Thyroid gland (tissue), 4 donors: Measurements from ENCODE around the gene SHOC2. TPM values are rescaled to one million over a fixed set of nuclear protein-coding genes. Genes with fewer than 3 reads are reported as not detected.

Source experiments
- DNase-seq, 2 donors: peaks; one replicate each; pipeline ENCODE4 v3.0.0-alpha.2; 2019
- H3K27ac ChIP-seq, 3 donors: fragments of 200-600 bp; sonication (generic); 1 replicate in 2 of 3; 2 replicates in 1 of 3; pipeline ENCODE4 v1.5.1; 2016 to 2019; ENCODE audit warnings: mild to moderate bottlenecking in 1 of 3, moderate library complexity in 1 of 3
- H3K27me3 ChIP-seq: fragments of 200-600 bp; sonication (generic); one replicate; pipeline ENCODE4 v1.5.1; 2019
- H3K36me3 ChIP-seq, 2 donors: fragments of 200-600 bp; sonication (generic); one replicate each; pipeline ENCODE4 v1.5.1; 2016 to 2019
- H3K4me1 ChIP-seq, 2 donors: fragments of 200-600 bp; sonication (generic); one replicate each; pipeline ENCODE4 v1.5.1; 2017 to 2019
- H3K4me3 ChIP-seq, 3 donors: fragments of 200-600 bp; sonication (generic); replicated peaks in 1 of 3; 1 replicate in 2 of 3; 2 replicates in 1 of 3; pipeline ENCODE4 v1.5.1; 2016; ENCODE audit warnings: mild to moderate bottlenecking in 1 of 3
- H3K9me3 ChIP-seq: fragments of 200-600 bp; sonication (generic); one replicate; pipeline ENCODE4 v1.5.1; 2017
- CTCF ChIP-seq, 6 experiments: fragments of 200-600 bp in 3 of 6; fragments of 450-650 bp in 3 of 6; sonication (generic) in 3 of 6; IDR thresholded peaks; one replicate each; pipeline ENCODE4 v1.5.1; 2016 to 2019; ENCODE audit warnings: antibody characterized with exemption in 6 of 6, mild to moderate bottlenecking in 2 of 6, inconsistent platforms in 1 of 6, moderate library complexity in 1 of 6
- POLR2A ChIP-seq, 2 donors: fragments of 450-650 bp; IDR thresholded peaks; one replicate each; pipeline ENCODE4 v1.6.1; 2017; ENCODE audit warnings: antibody characterized with exemption in 2 of 2, mild to moderate bottlenecking in 2 of 2, moderate library complexity in 1 of 2
- WGBS, 2 donors: methylation state at CpG; one replicate each; pipeline ENCODE4 v1.1.5; 2017; 5-methylcytosine and 5-hydroxymethylcytosine counted together
- intact Hi-C: fragments of 100-400 bp; cut with DNase I; formaldehyde crosslinking; loops from one replicate; pipeline ENCODE4 v1.15.1; 2023
- total RNA-seq, 4 donors: library from RNA; depleted of rRNA; stranded (reverse); fragments of >200 nt; gene quantifications; one replicate each; pipeline ENCODE4 v1.2.3, GENCODE V29; 2016

SHOC2 gene
- total RNA-seq, 4 donors from 2014 or later: 62.2 to 96.2 (median 71.1) TPM

GRCh38 chr10:110881247-110881646 is 38.2 kb upstream of the SHOC2 start:
- H3K4me1 ChIP-seq: peaks cover 21 to 49% of the 10 kb centered on the region in 2 donors
- no peak overlapping the region for H3K4me3 ChIP-seq
- 86 to 91% methylated on average over 9 of the region's 9 CpGs for WGBS, 2 donors
- peak overlapping the region; percentile 34 to 100 (median 62) for H3K27ac ChIP-seq
- DNase-seq: no peak
- no peak for TF ChIP-seq CTCF (IDR thresholded peaks at IDR 0.05)
- no peak for TF ChIP-seq POLR2A (IDR thresholded peaks at IDR 0.05)
- intact Hi-C loops: no loop called here
- peaks cover 16 to 34% of the 10 kb centered on the region in 2 donors for H3K36me3 ChIP-seq
- no peaks in the 10 kb centered on the region for H3K9me3 ChIP-seq
- H3K27me3 ChIP-seq: no peaks in the 10 kb centered on the region

- Histone ChIP-seq H3K4me1 (peaks cover 18 to 52% of the 10 kb centered on the region in 2 donors), H3K4me3 (no peak overlapping the region), H3K27me3 (no peaks in the 10 kb centered on the region), H3K27ac (peak overlapping the region; percentile 34 to 100 (median 62)), H3K9me3 (no peaks in the 10 kb centered on the region), H3K36me3 (peaks cover 16 to 38% of the 10 kb centered on the region in 2 donors)
- 70% methylated on average over 4 of the region's 4 CpGs for WGBS, 2 donors
- no peak for TF ChIP-seq CTCF (IDR thresholded peaks at IDR 0.05)
- no peak for TF ChIP-seq POLR2A (IDR thresholded peaks at IDR 0.05)
- no peak for DNase-seq
- intact Hi-C loops: no loop called here
Observed at GRCh38 chr10:110881905-110882304, 37.5 kb upstream of the SHOC2 start.

- WGBS, 2 donors: 87 to 91% methylated on average over 10 of the region's 10 CpGs
- intact Hi-C loops: no loop called here
- DNase-seq: no peak
- Histone ChIP-seq H3K36me3 (peaks cover 16 to 48% of the 10 kb centered on the region in 2 donors), H3K27me3 (no peaks in the 10 kb centered on the region), H3K9me3 (no peaks in the 10 kb centered on the region), H3K4me1 (peaks cover 18 to 46% of the 10 kb centered on the region in 2 donors), H3K4me3 (no peak overlapping the region), H3K27ac (peak overlapping the region in 2 of 3 donors; percentile 62 to 100)
- TF ChIP-seq CTCF (IDR thresholded peaks at IDR 0.05) (no peak), POLR2A (IDR thresholded peaks at IDR 0.05) (no peak)
Observed at GRCh38 chr10:110883924-110884323, 35.5 kb upstream of the SHOC2 start.

- Histone ChIP-seq H3K4me3 (no peak overlapping the region), H3K9me3 (no peaks in the 10 kb centered on the region), H3K27me3 (no peaks in the 10 kb centered on the region), H3K4me1 (peaks cover 5 to 29% of the 10 kb centered on the region in 2 donors), H3K27ac (peak overlapping the region; percentile 13 to 100 (median 63)), H3K36me3 (peaks cover 28 to 68% of the 10 kb centered on the region in 2 donors)
- DNase-seq: no peak
- intact Hi-C loops: no loop called here
- no peak for TF ChIP-seq POLR2A (IDR thresholded peaks at IDR 0.05)
- TF ChIP-seq CTCF (IDR thresholded peaks at IDR 0.05): no peak
- WGBS, 2 donors: 61 to 65% methylated on average over 5 of the region's 5 CpGs
Observed at GRCh38 chr10:110885932-110886674, 33.3 kb upstream of the SHOC2 start.

GRCh38 chr10:110887560-110887959 is 31.8 kb upstream of the SHOC2 start:
- H3K9me3 ChIP-seq: no peaks in the 10 kb centered on the region
- no peak overlapping the region for H3K4me3 ChIP-seq
- peaks cover 24 to 65% of the 10 kb centered on the region in 2 donors for H3K36me3 ChIP-seq
- peaks cover 5 to 25% of the 10 kb centered on the region in 2 donors for H3K4me1 ChIP-seq
- intact Hi-C loops: no loop called here
- peak overlapping the region in 1 of 3 donors; percentile 55 for H3K27ac ChIP-seq
- H3K27me3 ChIP-seq: no peaks in the 10 kb centered on the region
- WGBS, 2 donors: 97 to 98% methylated on average over 1 of the region's 1 CpG
- DNase-seq: no peak
- TF ChIP-seq POLR2A (IDR thresholded peaks at IDR 0.05) (no peak), CTCF (IDR thresholded peaks at IDR 0.05) (no peak)
